ENCODE measurements around the gene ASGR1.
"Not testable (repeated sequence)": the region's sequence is repeated elsewhere in the genome, so short reads cannot be mapped to it uniquely, and the experiment has no call there.

The ASGR1 gene

DNA sequence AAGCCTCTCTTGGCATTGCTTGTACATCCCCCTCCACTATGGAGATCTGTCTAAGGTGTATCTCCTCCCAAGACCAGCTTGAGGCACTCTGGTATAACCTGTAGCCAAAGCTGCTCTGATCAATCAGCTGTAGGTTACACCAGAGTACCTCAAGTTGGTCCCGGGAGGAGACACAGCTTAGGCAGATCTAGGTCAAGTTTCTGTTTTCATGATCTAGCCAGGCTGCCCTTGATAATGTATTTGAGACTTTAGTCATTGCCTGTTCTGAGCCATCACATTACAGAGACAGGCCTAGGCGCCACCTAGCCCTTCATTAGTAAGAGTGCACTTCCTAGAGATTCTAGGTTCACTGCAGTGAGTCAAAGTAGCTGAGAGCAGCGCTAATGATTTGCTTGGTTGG is 31.4 kb downstream of the ASGR1 start:
- DNase-seq = no peak

DNA sequence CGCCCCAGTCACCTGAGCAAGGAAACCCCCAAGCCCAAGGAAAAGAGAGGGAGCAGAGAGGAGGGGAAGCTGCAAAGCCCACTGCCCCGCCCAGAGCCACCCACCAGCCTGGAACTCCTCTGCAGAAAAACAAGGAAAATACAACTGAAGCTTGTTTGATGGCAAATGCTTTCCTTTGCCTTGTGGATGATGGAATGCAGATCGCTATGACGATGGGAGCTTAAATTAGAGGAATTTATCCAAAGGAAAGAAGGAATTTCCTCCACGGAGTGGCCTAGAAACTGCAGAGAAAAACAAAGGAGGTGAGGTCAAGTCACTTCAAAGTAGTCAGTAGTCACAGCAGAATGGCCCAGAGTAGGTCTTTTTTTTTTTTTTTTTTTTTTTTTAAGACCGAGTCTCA is 33.1 kb downstream of the ASGR1 start:
- no peak for DNase-seq

DNA sequence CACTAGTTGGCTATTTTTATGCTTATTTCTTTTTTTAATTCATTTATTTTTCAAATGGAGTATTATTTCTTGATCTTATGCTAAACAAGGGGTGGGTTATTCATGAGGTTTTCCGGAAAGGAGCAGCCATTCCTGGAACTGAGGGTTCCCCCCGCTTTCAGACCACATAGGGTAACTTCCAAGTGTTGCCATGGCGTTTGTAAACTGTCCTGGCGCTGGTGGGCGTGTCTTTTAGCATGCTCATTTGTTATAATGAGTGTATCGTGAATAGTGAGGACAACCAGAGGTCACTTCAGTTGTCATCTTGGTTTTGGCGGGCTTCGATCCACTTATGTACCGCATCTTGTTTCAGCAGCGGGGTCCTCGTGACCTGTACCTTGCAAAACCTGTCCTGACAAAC is 35.0 kb downstream of the ASGR1 start:
- no peak for DNase-seq

DNA sequence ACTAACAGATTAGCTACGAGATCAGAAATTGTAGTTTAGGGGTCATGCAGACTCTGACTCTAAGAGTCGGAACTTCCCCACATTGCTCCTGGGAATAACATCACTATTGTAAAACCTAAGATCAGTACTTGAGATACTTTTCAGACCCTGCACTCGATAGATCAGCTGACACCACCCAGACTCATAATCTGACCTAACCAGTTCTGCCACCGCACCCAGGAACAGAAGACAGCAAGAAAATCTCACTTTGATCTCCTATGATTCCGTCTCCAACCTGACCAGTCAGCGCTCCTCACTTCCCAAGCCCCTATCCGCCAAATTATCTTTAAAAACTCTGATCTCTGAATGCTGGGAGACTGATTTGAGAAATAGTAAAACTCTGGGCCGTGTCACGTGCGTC is 37.3 kb downstream of the ASGR1 start:
- DNase-seq = no peak

DNA sequence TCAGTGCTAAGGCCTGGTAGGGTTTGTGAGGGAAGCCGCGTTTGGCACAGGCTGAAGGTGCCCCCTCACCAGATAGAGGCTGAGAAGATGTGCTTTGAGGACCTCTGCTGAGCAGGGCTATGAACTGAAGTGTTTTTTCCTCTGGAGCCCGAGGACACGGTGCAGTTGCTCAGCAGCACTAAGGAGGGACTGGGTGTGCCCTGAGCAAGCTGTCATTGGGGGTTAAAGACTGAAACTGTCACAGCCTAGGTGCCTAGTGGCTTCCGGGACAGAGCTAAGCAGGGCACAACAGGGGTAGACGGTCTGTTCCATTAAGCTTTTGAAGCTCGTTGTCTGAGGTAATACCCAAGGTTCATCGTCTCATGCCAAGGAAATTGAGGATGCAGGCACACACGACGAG is 39.8 kb downstream of the ASGR1 start:
- no peak for DNase-seq

DNA sequence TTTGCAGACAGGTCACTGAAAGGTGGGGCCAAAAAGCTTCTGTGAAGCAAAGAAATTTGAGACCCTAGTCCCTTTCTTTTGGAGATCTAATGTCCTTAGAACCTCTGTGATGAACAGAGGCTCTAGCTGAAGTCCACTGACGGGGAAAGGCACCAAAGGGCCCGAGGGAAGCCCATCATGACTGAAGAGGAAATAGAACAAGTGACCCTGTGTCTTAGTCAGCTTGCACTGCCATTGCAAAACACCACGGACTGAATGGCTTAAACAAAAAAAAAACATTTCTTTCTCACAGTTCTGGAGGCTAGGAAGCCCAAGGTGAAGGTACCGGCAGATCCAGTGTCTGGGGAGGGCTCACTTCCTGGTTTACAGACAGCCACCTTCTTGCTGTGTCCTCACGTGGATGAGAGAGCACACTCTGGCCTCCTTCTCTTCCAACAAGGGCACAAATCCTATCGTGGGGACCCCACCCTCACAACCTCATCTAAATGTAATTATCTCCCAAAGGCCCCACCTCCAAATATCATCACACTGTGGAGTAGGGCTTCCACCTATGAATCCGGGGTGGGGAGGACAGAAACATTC is 40.3 kb downstream of the ASGR1 start:
- no peak for DNase-seq

DNA sequence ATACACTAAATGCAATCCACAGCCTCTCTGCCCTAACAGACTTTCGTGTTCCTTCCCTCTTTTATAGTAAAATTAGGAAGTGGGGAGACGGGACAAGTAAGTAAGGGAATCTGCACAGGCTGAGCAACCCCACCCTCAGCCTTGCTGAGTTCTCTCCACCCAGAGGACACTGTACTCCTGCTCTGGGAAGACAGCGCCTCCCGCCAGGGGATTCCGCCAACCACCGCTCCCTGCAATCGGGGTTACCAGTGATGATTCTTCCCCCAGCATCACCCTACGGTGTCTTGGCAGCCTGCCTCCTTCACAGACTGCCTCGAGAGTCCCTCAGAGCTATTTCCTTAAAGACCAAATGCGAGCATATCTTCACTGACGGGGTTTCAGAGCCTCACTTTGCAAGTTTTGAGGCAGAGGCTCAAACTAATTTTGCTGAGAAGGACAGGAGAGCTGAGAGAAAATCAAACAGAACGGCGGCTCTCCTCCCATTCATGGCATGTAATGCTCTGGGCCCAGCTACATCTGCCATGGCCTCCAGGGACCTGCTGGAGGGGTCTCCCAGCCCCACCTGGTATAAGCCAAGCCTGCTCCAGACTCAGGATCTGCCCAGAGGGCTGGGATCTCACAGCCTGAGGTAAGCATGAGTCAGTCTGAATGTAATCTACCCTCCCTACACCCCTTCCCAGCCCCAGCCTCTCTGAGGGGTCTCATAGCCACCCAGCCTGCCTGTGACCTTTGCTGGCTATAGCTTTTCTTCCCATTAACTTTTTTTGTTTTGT is 41.8 kb downstream of the ASGR1 start:
- no peak for DNase-seq

DNA sequence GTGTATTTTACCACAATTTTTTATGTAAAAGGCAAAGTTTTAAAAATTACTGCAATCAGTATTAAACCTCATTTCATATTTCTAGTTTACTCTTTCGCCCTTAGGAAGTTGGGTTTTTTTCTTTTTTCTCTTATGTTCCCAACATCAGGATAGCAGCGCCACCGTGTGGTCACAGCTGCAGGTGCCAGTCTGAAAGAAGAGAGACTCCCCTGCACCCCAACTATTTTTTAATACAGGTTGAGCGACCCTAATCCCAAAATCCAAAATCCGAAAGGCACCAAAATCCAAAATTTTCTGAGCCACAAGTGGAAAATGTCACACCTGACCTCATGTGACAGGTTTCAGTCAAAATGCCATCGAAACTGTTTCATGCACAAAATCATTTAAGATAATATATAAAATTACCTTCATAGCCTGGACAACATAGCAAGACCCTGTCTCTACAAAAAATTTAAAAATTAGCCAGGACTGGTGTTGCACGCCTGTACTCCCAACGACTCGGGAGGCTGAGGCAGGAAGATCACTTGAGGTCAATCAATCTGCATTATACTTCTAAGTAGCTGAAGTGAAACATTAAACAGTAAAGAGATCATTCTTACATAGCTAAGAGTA is 42.8 kb downstream of the ASGR1 start:
- peak; percentile 45 to 76 (median 73) for DNase-seq

DNA sequence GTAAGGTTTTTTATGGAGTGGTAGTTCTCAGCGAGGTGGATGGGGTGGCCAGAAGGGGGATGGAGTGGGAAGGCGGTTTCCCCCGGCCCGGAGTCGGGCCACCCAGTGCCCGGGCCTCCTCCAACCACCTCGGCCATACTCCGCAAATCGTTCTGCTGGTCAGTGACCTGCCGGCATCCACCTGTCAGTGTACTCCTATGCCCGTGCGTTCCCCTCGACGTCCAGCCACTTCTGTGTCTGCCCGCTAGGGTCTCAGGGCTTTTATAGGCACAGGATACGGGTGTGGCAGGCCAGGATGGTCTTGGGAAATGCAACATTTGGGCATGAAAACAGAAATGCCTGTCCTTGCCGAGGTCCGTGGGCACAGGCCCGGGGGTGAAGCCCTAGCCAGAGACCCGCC is 45.3 kb downstream of the ASGR1 start:
- DNase-seq = no peak

DNA sequence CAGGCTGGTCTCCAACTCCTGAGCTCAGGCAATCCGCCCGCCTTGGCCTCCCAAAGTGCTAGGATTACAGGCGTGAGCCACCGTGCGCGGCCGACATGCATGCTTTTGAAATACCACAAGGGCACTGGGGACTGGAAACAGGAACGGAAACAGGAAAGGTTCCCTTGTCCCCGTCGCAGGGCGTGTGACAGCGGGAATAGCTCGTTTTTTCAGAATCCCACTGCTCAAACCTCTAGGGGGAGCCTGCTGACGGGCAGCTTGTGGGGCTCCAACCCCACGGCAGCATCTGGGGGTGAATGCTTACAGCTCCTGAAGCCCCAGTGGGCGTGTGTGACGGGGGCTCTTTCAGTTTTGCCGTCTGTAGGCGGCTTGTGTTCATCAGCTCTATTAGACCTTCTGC is 45.7 kb downstream of the ASGR1 start:
- no peak for DNase-seq

DNA sequence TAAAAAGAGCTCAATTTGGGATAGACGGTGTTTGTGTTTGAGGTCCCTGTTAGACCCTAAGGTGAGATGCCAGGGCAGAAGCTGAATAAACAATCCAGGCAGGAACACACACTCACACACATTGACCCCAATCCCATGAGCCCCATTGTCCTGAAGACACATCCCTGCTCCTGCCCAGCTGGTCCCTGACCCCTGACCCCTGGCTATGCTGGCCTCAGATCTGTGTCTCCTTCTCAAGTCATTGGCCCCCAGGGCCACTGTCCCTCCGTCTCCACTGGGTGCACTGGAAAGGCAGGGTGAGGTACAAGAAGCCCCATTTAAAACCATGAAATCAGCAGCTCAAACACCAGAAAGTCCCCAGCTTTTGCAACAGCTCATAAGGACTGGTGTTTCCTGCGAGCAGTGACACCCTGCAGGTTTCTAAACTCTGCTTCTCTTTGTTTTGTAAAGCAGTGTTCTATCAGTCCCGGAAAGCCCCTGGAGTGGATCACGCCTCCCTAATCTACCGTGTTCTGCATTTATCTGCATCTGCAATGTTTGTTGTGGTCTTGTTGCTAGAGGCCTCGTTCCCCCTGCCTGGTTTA is 46.6 kb downstream of the ASGR1 start:
- peak in 1 of 4 experiments; percentile 34 for DNase-seq

DNA sequence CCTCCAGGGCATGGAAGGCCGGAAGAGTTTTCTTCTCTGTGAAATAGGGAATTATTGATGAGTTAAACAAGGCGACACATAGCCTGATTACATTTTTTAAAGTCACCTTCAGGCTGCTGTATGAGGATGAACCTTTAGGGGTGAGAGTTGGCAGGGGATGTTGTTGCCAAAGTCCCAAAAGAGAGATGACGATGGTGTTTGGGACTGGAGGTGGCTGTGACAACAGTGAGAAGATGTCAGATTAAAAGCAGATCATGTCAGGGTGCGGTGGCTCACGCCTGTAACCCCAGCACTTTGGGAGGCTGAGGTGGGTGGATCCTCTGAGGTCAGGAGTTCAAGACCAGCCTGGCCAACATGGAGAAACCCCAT is 47.8 kb downstream of the ASGR1 start:
- DNase-seq = no peak

DNA sequence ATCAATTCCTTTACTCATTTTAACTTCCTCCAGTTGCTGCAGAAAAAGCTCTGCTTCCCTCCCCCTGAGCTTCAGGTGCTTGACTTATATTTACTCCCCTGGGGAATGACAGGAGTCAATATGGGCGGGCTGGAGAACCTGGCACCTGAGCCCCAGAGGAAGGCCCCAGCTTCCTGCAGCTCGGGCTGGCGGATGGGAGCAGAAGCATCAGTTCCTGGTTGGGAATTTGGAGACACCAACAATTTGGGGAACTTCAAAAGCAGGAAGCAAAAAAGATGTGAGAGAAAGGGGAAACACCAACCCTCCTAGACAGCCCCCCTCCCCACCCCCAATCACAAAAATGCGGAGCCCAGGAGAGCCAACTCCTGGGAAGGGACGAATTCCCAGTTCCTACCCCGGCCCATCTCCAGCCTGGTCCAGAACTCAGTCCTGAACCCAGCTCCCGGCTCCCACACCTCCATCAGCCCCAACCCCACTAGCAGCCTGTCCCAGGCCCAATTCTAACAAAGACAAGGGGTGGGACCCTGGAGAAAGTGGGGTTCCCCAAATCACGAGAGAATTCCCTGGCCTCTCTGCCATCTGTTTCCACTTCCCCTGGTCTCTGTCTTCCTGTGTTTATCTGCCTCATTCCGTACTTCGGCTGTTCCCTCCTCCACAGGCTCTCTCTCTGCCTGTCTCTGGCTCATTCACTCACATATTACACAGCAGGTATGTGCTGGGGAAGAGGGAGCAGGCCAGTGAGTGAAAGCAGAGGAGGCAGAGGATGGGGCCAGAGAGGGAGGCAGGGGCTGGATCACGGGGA is 48.3 kb downstream of the ASGR1 start:
- DNase-seq = no peak

DNA sequence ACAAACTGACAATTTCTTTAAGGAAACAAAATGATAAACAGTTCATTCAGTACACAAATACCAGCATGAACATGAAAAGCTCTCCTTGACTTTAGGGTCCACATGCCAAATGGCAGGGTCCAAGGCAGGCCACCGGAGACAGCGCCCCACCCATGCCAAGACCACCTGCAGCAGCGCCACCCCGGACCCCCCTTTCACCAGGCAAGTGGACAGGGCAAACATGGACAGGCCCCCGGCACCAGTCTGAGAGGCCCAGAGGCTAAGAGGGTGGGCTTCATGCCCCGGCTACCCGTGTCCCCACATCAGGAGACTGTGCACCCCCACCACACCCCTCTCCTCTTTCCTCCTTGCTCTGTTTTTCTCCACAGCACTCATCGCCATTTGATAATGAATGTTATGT is 49.9 kb downstream of the ASGR1 start:
- DNase-seq = no peak

DNA sequence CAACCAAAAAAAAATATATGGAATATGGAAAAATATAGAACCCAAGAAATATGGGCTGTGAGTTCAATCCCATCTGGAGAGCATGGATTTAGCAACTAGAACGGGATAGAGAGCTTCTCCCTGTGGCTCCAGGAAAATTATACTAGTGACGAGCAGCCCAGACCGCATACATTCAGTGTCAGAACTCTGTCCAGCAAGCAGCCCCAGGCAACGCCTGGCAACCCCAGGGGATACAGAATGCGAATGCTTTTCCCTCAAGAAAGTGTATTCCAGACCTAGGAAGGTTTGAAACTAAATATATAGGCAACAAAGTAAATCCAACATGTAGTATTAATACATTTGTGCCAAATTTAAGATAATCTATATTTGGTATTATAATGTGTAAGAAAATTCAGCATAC is 51.0 kb downstream of the ASGR1 start:
- no peak for DNase-seq

DNA sequence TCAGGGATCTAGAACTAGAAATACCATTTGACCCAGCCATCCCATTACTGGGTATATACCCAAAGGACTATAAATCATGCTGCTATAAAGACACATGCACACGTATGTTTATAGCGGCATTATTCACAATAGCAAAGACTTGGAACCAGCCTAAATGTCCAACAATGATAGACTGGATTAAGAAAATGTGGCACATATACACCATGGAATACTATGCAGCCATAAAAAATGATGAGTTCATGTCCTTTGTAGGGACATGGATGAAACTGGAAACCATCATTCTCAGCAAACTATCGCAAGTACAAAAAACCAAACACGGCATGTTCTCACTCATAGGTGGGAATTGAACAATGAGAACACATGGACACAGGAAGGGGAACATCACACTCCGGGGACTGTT is 51.7 kb downstream of the ASGR1 start:
- not testable (repeated sequence) for DNase-seq

DNA sequence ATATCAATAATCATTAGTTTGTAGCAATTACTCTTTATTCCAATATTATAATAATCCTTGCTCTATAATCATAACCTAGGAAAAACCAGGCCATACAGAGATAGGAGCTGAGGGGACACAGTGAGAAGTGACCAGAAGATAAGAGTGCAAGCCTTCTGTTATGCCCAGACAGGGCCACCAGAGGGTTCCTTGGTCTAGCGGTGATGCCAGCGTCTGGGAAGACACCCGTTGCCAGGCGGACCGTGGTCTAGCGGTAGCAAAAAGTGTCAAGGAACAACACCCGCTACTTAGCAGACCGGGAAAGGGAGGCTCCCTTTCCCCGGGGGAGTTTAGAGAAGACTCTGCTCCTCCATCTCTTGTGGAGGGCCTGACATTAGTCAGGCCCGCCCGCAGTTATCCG is 52.8 kb downstream of the ASGR1 start:
- DNase-seq = not testable (repeated sequence)

DNA sequence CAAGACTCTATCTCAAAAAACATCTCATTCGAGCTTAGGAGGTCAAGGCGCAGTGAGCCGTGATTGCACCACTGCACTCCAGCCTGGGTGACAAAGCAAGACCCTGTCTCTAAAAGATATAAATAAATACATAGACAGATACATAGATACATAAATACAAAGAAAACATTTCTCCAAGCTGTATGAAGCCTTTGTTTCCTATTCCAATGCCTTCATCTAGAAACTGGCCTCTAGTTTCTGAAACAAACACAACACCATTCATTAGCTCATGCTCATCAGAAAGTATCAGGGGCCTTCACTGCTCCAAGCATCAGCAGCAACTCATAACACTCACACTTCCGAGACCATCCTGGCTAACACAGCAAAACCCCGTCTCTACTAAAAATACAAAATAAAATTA is 54.2 kb downstream of the ASGR1 start:
- DNase-seq = no peak

DNA sequence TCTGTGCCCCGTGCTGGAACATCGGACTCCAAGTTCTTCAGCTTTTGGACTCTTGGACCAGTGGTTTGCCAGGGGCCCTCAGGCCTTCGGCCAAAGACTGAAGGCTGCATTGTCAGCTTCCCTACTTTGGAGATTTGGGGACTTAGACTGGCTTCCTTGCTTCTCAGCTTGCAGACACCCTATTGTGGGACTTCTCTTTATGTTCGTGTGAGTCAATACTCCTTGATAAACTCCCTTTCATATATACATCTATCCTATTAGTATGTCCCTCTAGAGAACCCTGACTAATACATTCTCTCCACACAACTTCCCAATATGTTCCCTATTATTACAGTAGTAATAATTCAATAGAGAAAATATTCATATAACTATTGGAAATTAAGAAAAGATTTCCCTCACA is 55.3 kb downstream of the ASGR1 start:
- no peak for DNase-seq
